WTC11 (cell line): ENCODE measurements around the gene KEAP1. TPM values are rescaled to one million over a fixed set of nuclear protein-coding genes. Genes with fewer than 3 reads are reported as not detected.

Experiments used
- ATAC-seq: fragments of 200-7000 bp; cut with Tn5 transposase; 2 replicates; pipeline ENCODE4 v1.10.0; 2021; ENCODE audit warnings: mild to moderate bottlenecking, moderate library complexity
- CTCF ChIA-PET: fragments of 300-600 bp; sonication (Branson Sonifier 250); formaldehyde crosslinking; loops from one replicate; lab custom pipeline; 2021; ENCODE audit warnings: antibody characterized with exemption; lab: Charles Lee
- POLR2A ChIA-PET: fragments of 350-600 bp; sonication (Branson Sonifier 250); formaldehyde crosslinking; loops from one replicate; lab custom pipeline; 2021; ENCODE audit warnings: antibody characterized with exemption; lab: Charles Lee
- DNase-seq: peaks from one replicate; pipeline ENCODE4 v3.0.0; 2021; ENCODE audit warnings: low spot score
- H3K27ac Mint-ChIP-seq: 2 replicates; pipeline ENCODE4 v1.8.0; 2021; ENCODE audit warnings: mixed read lengths
- H3K27me3 Mint-ChIP-seq: 2 replicates; pipeline ENCODE4 v1.8.0; 2021; ENCODE audit warnings: low read depth, mild to moderate bottlenecking, moderate library complexity, mixed read lengths
- H3K36me3 Mint-ChIP-seq: 2 replicates; pipeline ENCODE4 v1.8.0; 2021; ENCODE audit warnings: mixed read lengths
- H3K4me1 Mint-ChIP-seq: 2 replicates; pipeline ENCODE4 v1.8.0; 2022; ENCODE audit warnings: mixed read lengths
- H3K4me3 Mint-ChIP-seq: 2 replicates; pipeline ENCODE4 v1.8.0; 2021; ENCODE audit warnings: mild to moderate bottlenecking, moderate library complexity, mixed read lengths
- H3K9me3 Mint-ChIP-seq: 2 replicates; pipeline ENCODE4 v1.8.0; 2021; ENCODE audit warnings: mixed read lengths
- ATF2 ChIP-seq: sonication (generic); formaldehyde crosslinking; IDR thresholded peaks from 2 replicates; pipeline ENCODE4 v1.8.1; 2022; ENCODE audit warnings: low read depth, missing genetic modification reagents, borderline replicate concordance
- CBFB ChIP-seq: sonication (generic); formaldehyde crosslinking; IDR thresholded peaks from 2 replicates; pipeline ENCODE4 v1.8.1; 2022; ENCODE audit warnings: mild to moderate bottlenecking, low read depth, missing genetic modification reagents
- CDX4 ChIP-seq: fragments of 250-450 bp; sonication (Bioruptor Pico); IDR thresholded peaks from 2 replicates; pipeline ENCODE4 v1.9.0; 2021; ENCODE audit warnings: moderate library complexity, mild to moderate bottlenecking, inconsistent platforms, borderline replicate concordance
- CREB1 ChIP-seq: sonication (generic); formaldehyde crosslinking; IDR thresholded peaks from 2 replicates; pipeline ENCODE4 v1.8.0; 2023; ENCODE audit warnings: mild to moderate bottlenecking, missing genetic modification reagents
- E2F1 ChIP-seq: sonication (generic); formaldehyde crosslinking; IDR thresholded peaks from 2 replicates; pipeline ENCODE4 v1.8.0; 2022; ENCODE audit warnings: mild to moderate bottlenecking, missing genetic modification reagents
- ERG ChIP-seq: fragments of 250-450 bp; sonication (Bioruptor Pico); IDR thresholded peaks from 2 replicates; pipeline ENCODE4 v1.8.0; 2021; ENCODE audit warnings: mild to moderate bottlenecking
- FOXK1 ChIP-seq: sonication (generic); formaldehyde crosslinking; IDR thresholded peaks from 2 replicates; pipeline ENCODE4 v1.8.0; 2022; ENCODE audit warnings: mild to moderate bottlenecking, moderate library complexity, missing genetic modification reagents
- GABPB1 ChIP-seq: sonication (generic); formaldehyde crosslinking; IDR thresholded peaks from 2 replicates; pipeline ENCODE4 v1.8.1; 2023; ENCODE audit warnings: mild to moderate bottlenecking, missing genetic modification reagents
- GTF2I ChIP-seq: fragments of 250-450 bp; sonication (Bioruptor Pico); conservative IDR thresholded peaks from 2 replicates; pipeline ENCODE4 v1.4.0; 2021; ENCODE audit warnings: mild to moderate bottlenecking
- HMGA2 ChIP-seq: fragments of 250-450 bp; sonication (Bioruptor Pico); IDR thresholded peaks from 2 replicates; pipeline ENCODE4 v1.4.0; 2021; ENCODE audit warnings: mild to moderate bottlenecking, moderate library complexity
- IRF1 ChIP-seq: sonication (generic); formaldehyde crosslinking; IDR thresholded peaks from 2 replicates; pipeline ENCODE4 v1.8.0; 2023; ENCODE audit warnings: missing genetic modification reagents
- IRF2 ChIP-seq: sonication (generic); formaldehyde crosslinking; IDR thresholded peaks from 2 replicates; pipeline ENCODE4 v1.8.0; 2022; ENCODE audit warnings: low read depth, missing genetic modification reagents, borderline replicate concordance
- JAZF1 ChIP-seq: fragments of 250-450 bp; sonication (Bioruptor Pico); IDR thresholded peaks from 2 replicates; pipeline ENCODE4 v1.9.0; 2021; ENCODE audit warnings: moderate library complexity, mild to moderate bottlenecking, inconsistent platforms
- JUN ChIP-seq: sonication (generic); formaldehyde crosslinking; IDR thresholded peaks from 2 replicates; pipeline ENCODE4 v1.8.0; 2023; ENCODE audit warnings: mild to moderate bottlenecking, missing genetic modification reagents
- MLX ChIP-seq: sonication (generic); formaldehyde crosslinking; IDR thresholded peaks from 2 replicates; pipeline ENCODE4 v1.8.1; 2023; ENCODE audit warnings: mild to moderate bottlenecking, missing genetic modification reagents, moderate library complexity
- NFE2L1 ChIP-seq: sonication (generic); formaldehyde crosslinking; IDR thresholded peaks from 2 replicates; pipeline ENCODE4 v1.8.1; 2023; ENCODE audit warnings: missing genetic modification reagents
- NR1H2 ChIP-seq: sonication (generic); formaldehyde crosslinking; IDR thresholded peaks from 2 replicates; pipeline ENCODE4 v1.9.0; 2021; ENCODE audit warnings: mild to moderate bottlenecking, moderate library complexity, missing genetic modification reagents
- PRRX2 ChIP-seq: fragments of 250-450 bp; sonication (Bioruptor Pico); IDR thresholded peaks from 2 replicates; pipeline ENCODE4 v1.8.0; 2021; ENCODE audit warnings: mild to moderate bottlenecking
- SMAD3 ChIP-seq: sonication (generic); formaldehyde crosslinking; IDR thresholded peaks from 2 replicates; pipeline ENCODE4 v1.8.0; 2022; ENCODE audit warnings: missing genetic modification reagents, mild to moderate bottlenecking, borderline replicate concordance
- SMAD4 ChIP-seq: sonication (generic); formaldehyde crosslinking; IDR thresholded peaks from 2 replicates; pipeline ENCODE4 v1.8.0; 2022; ENCODE audit warnings: mild to moderate bottlenecking, missing genetic modification reagents
- TCF7 ChIP-seq: sonication (generic); formaldehyde crosslinking; IDR thresholded peaks from 2 replicates; pipeline ENCODE4 v1.8.0; 2022; ENCODE audit warnings: mild to moderate bottlenecking, low read depth, missing genetic modification reagents, moderate library complexity
- TEAD1 ChIP-seq: sonication (generic); formaldehyde crosslinking; IDR thresholded peaks from 2 replicates; pipeline ENCODE4 v1.8.0; 2022; ENCODE audit warnings: mild to moderate bottlenecking, missing genetic modification reagents
- TP53 ChIP-seq: sonication (generic); formaldehyde crosslinking; IDR thresholded peaks from 2 replicates; pipeline ENCODE4 v1.8.1; 2023; ENCODE audit warnings: mild to moderate bottlenecking, missing genetic modification reagents
- USF1 ChIP-seq: sonication (generic); formaldehyde crosslinking; IDR thresholded peaks from 2 replicates; pipeline ENCODE4 v1.8.0; 2022; ENCODE audit warnings: mild to moderate bottlenecking, missing genetic modification reagents
- ZNF219 ChIP-seq: sonication (generic); formaldehyde crosslinking; IDR thresholded peaks from 2 replicates; pipeline ENCODE4 v1.8.0; 2023; ENCODE audit warnings: missing genetic modification reagents, mild to moderate bottlenecking, borderline replicate concordance
- ZNF263 ChIP-seq: sonication (generic); formaldehyde crosslinking; IDR thresholded peaks from 2 replicates; pipeline ENCODE4 v1.8.1; 2022; ENCODE audit warnings: low read depth, mild to moderate bottlenecking, moderate library complexity, missing genetic modification reagents
- ZNF396 ChIP-seq: fragments of 250-450 bp; sonication (Bioruptor Pico); IDR thresholded peaks from 2 replicates; pipeline ENCODE4 v1.8.0; 2021; ENCODE audit warnings: mild to moderate bottlenecking, moderate library complexity, borderline replicate concordance
- ZNF532 ChIP-seq: fragments of 250-450 bp; sonication (Bioruptor Pico); IDR thresholded peaks from 2 replicates; pipeline ENCODE4 v1.9.0; 2021; ENCODE audit warnings: mild to moderate bottlenecking, borderline replicate concordance
- total RNA-seq: library from RNA; stranded (reverse); gene quantifications from 3 replicates; pipeline ENCODE4 v1.2.3, GENCODE V29; 2021

KEAP1 gene
- total RNA-seq, 1 experiment from 2014 or later = 68.7 TPM

- Mint-ChIP-seq H3K36me3 (peaks cover 52% of the 10 kb centered on the region), H3K9me3 (no peaks in the 10 kb centered on the region), H3K4me1 (no peaks in the 10 kb centered on the region), H3K27ac (no peak overlapping the region), H3K27me3 (no peaks in the 10 kb centered on the region), H3K4me3 (no peak overlapping the region)
- POLR2A ChIA-PET = interaction anchor here (0.6 to 1.5 kb wide), 4 partner anchors 14 to 92 kb away, joined by 3 to 6 read pairs (median 4); partner anchors contain the start of genes KRI1 and SLC44A2
- CTCF ChIA-PET = interaction anchor here (0.5 to 3.7 kb wide), 19 partner anchors 9 to 198 kb away, joined by 3 to 27 read pairs (median 5); partner anchors contain the start of genes ATG4D, KEAP1, QTRT1 and S1PR5
- DNase-seq (peak; percentile 50), ATAC-seq (peak; percentile 97)
- TF ChIP-seq JUN (CRISPR knock-in tag) = no peak
- TF ChIP-seq ATF2 (CRISPR knock-in tag) = no peak
- TF ChIP-seq GABPB1 (CRISPR knock-in tag) = no peak
- TF ChIP-seq CBFB (CRISPR knock-in tag) = no peak; the same call in 1 of the 2 replicates
- no peak for TF ChIP-seq SMAD4 (CRISPR knock-in tag)
- TF ChIP-seq NR1H2 (CRISPR knock-in tag) = no peak
- TF ChIP-seq TP53 (CRISPR knock-in tag) = no peak
- no peak for TF ChIP-seq HMGA2 (CRISPR knock-in tag)
- TF ChIP-seq IRF1 (CRISPR knock-in tag) = no peak
- TF ChIP-seq TEAD1 = 0 out of 2 replicates have a peak, but pooled peaks have one; percentile 6
- TF ChIP-seq ZNF396 (CRISPR knock-in tag) = no peak
- TF ChIP-seq ERG (CRISPR knock-in tag) = no peak
- no peak for TF ChIP-seq GTF2I
- TF ChIP-seq FOXK1 (CRISPR knock-in tag) = 0 out of 2 replicates have a peak, but pooled peaks have one; percentile 21
- TF ChIP-seq CREB1 (CRISPR knock-in tag) = no peak
- TF ChIP-seq SMAD3 (CRISPR knock-in tag) = no peak
- TF ChIP-seq PRRX2 (CRISPR knock-in tag) = peak; percentile 5; the same call in 1 of the 2 replicates
- no peak for TF ChIP-seq ZNF263
- no peak for TF ChIP-seq MLX
- no peak for TF ChIP-seq JAZF1 (CRISPR knock-in tag)
- TF ChIP-seq CDX4 (CRISPR knock-in tag) = no peak
- no peak for TF ChIP-seq ZNF219 (CRISPR knock-in tag)
- no peak for TF ChIP-seq TCF7
- TF ChIP-seq NFE2L1 (CRISPR knock-in tag) = no peak
- no peak for TF ChIP-seq IRF2 (CRISPR knock-in tag)
- peak; percentile 90 for TF ChIP-seq USF1 (CRISPR knock-in tag)
- 0 out of 2 replicates have a peak, but pooled peaks have one; percentile 24 for TF ChIP-seq ZNF532 (CRISPR knock-in tag)
- TF ChIP-seq E2F1 (CRISPR knock-in tag) = no peak
Measured at GRCh38 chr19:10552510-10553053, 49.4 kb upstream of the KEAP1 start.
